GM23248 (cell line): ENCODE measurements around the gene SARNP. TPM values are rescaled to one million over a fixed set of nuclear protein-coding genes. Genes with fewer than 3 reads are reported as not detected.

ENCODE experiments used
- DNase-seq: peaks from one replicate; pipeline ENCODE4 v3.0.0-alpha.2; 2015
- H2AFZ ChIP-seq: fragments of 200-600 bp; sonication (generic); 2 replicates; pipeline ENCODE4 v1.6.1; 2016; ENCODE audit warnings: antibody characterized with exemption
- H3F3A ChIP-seq: fragments of 200-600 bp; sonication (generic); 2 replicates; pipeline ENCODE4 v1.6.1; 2016; ENCODE audit warnings: mild to moderate bottlenecking, antibody characterized with exemption, mixed run types; ENCODE audit not compliant: insufficient read depth
- H3K27ac ChIP-seq: fragments of 200-600 bp; sonication (generic); 2 replicates; pipeline ENCODE4 v1.5.1; 2016; ENCODE audit warnings: mild to moderate bottlenecking
- H3K27me3 ChIP-seq: fragments of 200-600 bp; sonication (generic); replicated peaks from 2 replicates; pipeline ENCODE4 v1.6.1; 2016; ENCODE audit warnings: mild to moderate bottlenecking; ENCODE audit not compliant: insufficient read depth
- H3K36me3 ChIP-seq: fragments of 200-600 bp; sonication (generic); 2 replicates; pipeline ENCODE4 v1.6.1; 2016; ENCODE audit warnings: low read depth, mild to moderate bottlenecking
- H3K4me1 ChIP-seq: fragments of 200-600 bp; sonication (generic); 2 replicates; pipeline ENCODE4 v1.6.1; 2016; ENCODE audit warnings: mild to moderate bottlenecking; ENCODE audit not compliant: insufficient read depth
- H3K4me2 ChIP-seq: fragments of 200-600 bp; sonication (generic); one replicate; pipeline ENCODE4 v1.6.1; 2016; ENCODE audit warnings: mild to moderate bottlenecking; ENCODE audit not compliant: unreplicated experiment
- H3K4me3 ChIP-seq: fragments of 200-600 bp; sonication (generic); 2 replicates; pipeline ENCODE4 v1.5.1; 2016; ENCODE audit warnings: mild to moderate bottlenecking
- H3K79me2 ChIP-seq: fragments of 200-600 bp; sonication (generic); 2 replicates; pipeline ENCODE4 v1.6.1; 2016; ENCODE audit warnings: mild to moderate bottlenecking; ENCODE audit not compliant: insufficient read depth
- H3K9ac ChIP-seq: fragments of 200-600 bp; sonication (generic); 2 replicates; pipeline ENCODE4 v1.6.1; 2016; ENCODE audit warnings: mild to moderate bottlenecking
- H3K9me2 ChIP-seq: fragments of 200-600 bp; sonication (generic); 2 replicates; pipeline ENCODE4 v1.6.1; 2016; ENCODE audit warnings: mixed run types, mild to moderate bottlenecking, moderate library complexity; ENCODE audit not compliant: insufficient read depth
- H3K9me3 ChIP-seq: fragments of 200-600 bp; sonication (generic); one replicate; pipeline ENCODE4 v1.6.1; 2017; ENCODE audit warnings: low read depth
- H4K20me1 ChIP-seq: fragments of 200-600 bp; sonication (generic); 2 replicates; pipeline ENCODE4 v1.6.0; 2016; ENCODE audit not compliant: insufficient read depth
- EZH2 ChIP-seq: fragments of 200-600 bp; sonication (generic); IDR thresholded peaks from 2 replicates; pipeline ENCODE4 v1.6.1; 2018; ENCODE audit warnings: antibody characterized with exemption, mild to moderate bottlenecking; ENCODE audit not compliant: insufficient read depth, poor library complexity, severe bottlenecking
- EZH2phosphoT487 ChIP-seq: fragments of 200-600 bp; sonication (generic); IDR thresholded peaks from 2 replicates; pipeline ENCODE4 v1.6.1; 2018; ENCODE audit warnings: antibody characterized with exemption, moderate library complexity, mild to moderate bottlenecking, low read depth; ENCODE audit not compliant: insufficient read depth
- WGBS, 2 experiments: methylation state at CpG; one replicate each; pipeline ENCODE4 v1.1.6; 2015 to 2017; ENCODE audit warnings: low lambda C conversion rate in 2 of 2, low coverage in 1 of 2; ENCODE audit errors: missing lambda C conversion rate in 2 of 2; 5-methylcytosine and 5-hydroxymethylcytosine counted together
- in situ Hi-C: fragments of 300-500 bp; cut with MboI; formaldehyde crosslinking; loops from 2 replicates; pipeline ENCODE4 v1.15.0; 2020
- polyA plus RNA-seq: library from polyadenylated mRNA; unstranded; fragments of >200 nt; fragmentation: Nextera tagmentation; extraction: Ambion mirVana; gene quantifications from 2 replicates; pipeline ENCODE4 v1.2.1, GENCODE V29; 2016
- total RNA-seq: library from RNA; depleted of rRNA; stranded (reverse); fragments of >200 nt; shearing (Covaris generic); gene quantifications from 2 replicates; pipeline ENCODE4 v1.2.3, GENCODE V29; 2014

SARNP gene
- total and polyA plus RNA-seq, 2 experiments from 2014 or later, result 53.6 to 131 TPM

DNA sequence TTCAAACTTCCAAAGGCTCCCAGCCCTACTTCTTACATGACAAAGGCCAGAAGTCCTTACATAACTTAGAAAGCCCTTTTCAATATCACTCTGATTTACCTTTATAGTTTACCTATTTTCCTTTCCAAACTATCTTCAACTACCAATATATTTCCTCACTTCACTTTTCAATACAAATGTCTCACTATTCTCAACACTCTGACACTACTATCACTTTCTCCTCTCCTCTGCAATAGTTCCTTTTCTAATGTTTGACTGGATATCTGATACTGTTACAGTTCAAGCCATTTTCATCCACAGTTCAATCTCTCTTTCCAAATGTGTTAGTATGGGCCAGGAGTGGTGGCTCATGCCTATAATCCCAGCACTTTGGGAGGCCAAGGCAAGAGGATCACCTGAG, 3.3 kb downstream of the SARNP start:
- H3K36me3 ChIP-seq, result 0 out of 2 replicates have a peak, but pooled peaks cover 6% of the 10 kb centered on the region
- no peak overlapping the region for H3K4me2 ChIP-seq
- no peak overlapping the region for H3K9ac ChIP-seq
- H3K79me2 ChIP-seq, result peaks cover 84% of the 10 kb centered on the region
- TF ChIP-seq EZH2phosphoT487 (no peak), EZH2 (no peak)
- H3K4me3 ChIP-seq, result no peak overlapping the region
- H2AFZ ChIP-seq, result no peak overlapping the region
- H3K9me2 ChIP-seq, result no peaks in the 10 kb centered on the region
- peaks cover 23% of the 10 kb centered on the region for H3K4me1 ChIP-seq
- H3F3A ChIP-seq, result peaks cover 22% of the 10 kb centered on the region
- no peak for DNase-seq
- no peaks in the 10 kb centered on the region for H3K27me3 ChIP-seq
- in situ Hi-C loops, result no loop called here
- H3K27ac ChIP-seq, result no peak overlapping the region
- H4K20me1 ChIP-seq, result peaks cover 11% of the 10 kb centered on the region; the same call in 1 of the 2 replicates
- no peaks in the 10 kb centered on the region for H3K9me3 ChIP-seq

- H3K4me2 ChIP-seq, result no peak overlapping the region
- H3K9me3 ChIP-seq, result no peaks in the 10 kb centered on the region
- H3F3A ChIP-seq, result peaks cover 10% of the 10 kb centered on the region; the same call in 1 of the 2 replicates
- H4K20me1 ChIP-seq, result peaks cover 13% of the 10 kb centered on the region; the same call in 1 of the 2 replicates
- H3K27me3 ChIP-seq, result no peaks in the 10 kb centered on the region
- H3K9me2 ChIP-seq, result no peaks in the 10 kb centered on the region
- H3K79me2 ChIP-seq, result peaks cover 100% of the 10 kb centered on the region
- peaks cover 17% of the 10 kb centered on the region; the same call in 1 of the 2 replicates for H3K36me3 ChIP-seq
- no peak for DNase-seq
- peaks cover 15% of the 10 kb centered on the region for H3K4me1 ChIP-seq
- no peak overlapping the region for H2AFZ ChIP-seq
- in situ Hi-C loops, result no loop called here
- WGBS, 2 experiments, result 30 to 46% methylated on average over 1 of the region's 1 CpG
- no peak overlapping the region for H3K27ac ChIP-seq
- no peak overlapping the region for H3K9ac ChIP-seq
- no peak for TF ChIP-seq EZH2
- no peak for TF ChIP-seq EZH2phosphoT487
- no peak overlapping the region for H3K4me3 ChIP-seq
Measured at GRCh38 chr12:55812088-55812487, 5.4 kb downstream of the SARNP start.

DNA sequence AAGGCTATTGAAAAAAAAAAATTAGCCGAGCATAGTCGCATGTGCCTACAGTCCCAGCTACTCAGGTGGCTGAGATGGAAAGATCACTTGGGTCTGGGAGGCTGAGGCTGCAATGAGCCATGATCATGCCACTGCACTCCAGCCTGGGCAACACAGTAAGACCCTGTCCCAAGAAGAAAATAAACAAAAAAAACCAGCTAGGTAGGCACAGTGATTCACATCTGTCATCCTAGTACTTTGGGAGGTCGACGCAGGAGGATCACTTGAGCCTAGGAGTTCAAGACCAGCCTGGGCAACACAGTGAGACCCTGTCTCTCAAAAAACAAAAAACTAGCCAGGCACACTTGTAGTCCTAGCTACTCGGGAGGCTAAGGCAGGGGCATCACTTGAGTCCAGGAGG, 8.2 kb downstream of the SARNP start:
- Histone ChIP-seq H3K27me3 (no peaks in the 10 kb centered on the region), H3K9me3 (no peaks in the 10 kb centered on the region), H2AFZ (no peak overlapping the region), H3F3A (no peaks in the 10 kb centered on the region; the same call in 1 of the 2 replicates), H4K20me1 (peaks cover 13% of the 10 kb centered on the region; the same call in 1 of the 2 replicates), H3K36me3 (peaks cover 20% of the 10 kb centered on the region; the same call in 1 of the 2 replicates), H3K4me2 (no peak overlapping the region), H3K79me2 (peaks cover 100% of the 10 kb centered on the region), H3K27ac (no peak overlapping the region), H3K9me2 (no peaks in the 10 kb centered on the region), H3K4me3 (no peak overlapping the region), H3K9ac (no peak overlapping the region), H3K4me1 (no peaks in the 10 kb centered on the region)
- 75 to 78% methylated on average over 5 of the region's 5 CpGs for WGBS, 2 experiments
- TF ChIP-seq EZH2, result no peak
- TF ChIP-seq EZH2phosphoT487, result no peak
- in situ Hi-C loops, result no loop called here
- no peak for DNase-seq

GRCh38 chr12:55806982-55807381, 10.5 kb downstream of the SARNP start:
- Histone ChIP-seq H3K4me3 (no peak overlapping the region), H3K36me3 (peaks cover 21% of the 10 kb centered on the region), H3K4me2 (no peak overlapping the region), H2AFZ (no peak overlapping the region), H3K4me1 (no peaks in the 10 kb centered on the region), H3K27me3 (no peaks in the 10 kb centered on the region), H3F3A (no peaks in the 10 kb centered on the region; the same call in 1 of the 2 replicates), H4K20me1 (0 out of 2 replicates have a peak, but pooled peaks cover 5% of the 10 kb centered on the region), H3K9me3 (no peaks in the 10 kb centered on the region), H3K79me2 (peaks cover 100% of the 10 kb centered on the region), H3K9me2 (no peaks in the 10 kb centered on the region), H3K27ac (no peak overlapping the region), H3K9ac (no peak overlapping the region)
- WGBS, 2 experiments, result 97 to 98% methylated on average over 8 of the region's 8 CpGs
- in situ Hi-C loops, result no loop called here
- TF ChIP-seq EZH2phosphoT487 (no peak), EZH2 (no peak)
- no peak for DNase-seq

- Histone ChIP-seq H3K9ac (no peak overlapping the region), H3K4me2 (no peak overlapping the region), H3K27ac (no peak overlapping the region), H3K9me3 (no peaks in the 10 kb centered on the region), H3K9me2 (no peaks in the 10 kb centered on the region), H3K4me1 (no peaks in the 10 kb centered on the region), H3K79me2 (peaks cover 98% of the 10 kb centered on the region), H3K36me3 (peaks cover 74% of the 10 kb centered on the region), H3K4me3 (no peak overlapping the region), H3F3A (no peaks in the 10 kb centered on the region; the same call in 1 of the 2 replicates), H4K20me1 (no peaks in the 10 kb centered on the region), H2AFZ (no peak overlapping the region), H3K27me3 (no peaks in the 10 kb centered on the region)
- 82 to 88% methylated on average over 4 of the region's 4 CpGs for WGBS, 2 experiments
- DNase-seq, result no peak
- no peak for TF ChIP-seq EZH2
- TF ChIP-seq EZH2phosphoT487, result no peak
- in situ Hi-C loops, result no loop called here
Measured at GRCh38 chr12:55797550-55797949, 20.0 kb downstream of the SARNP start.
